Spleen (tissue), 11 donors: Measurements from ENCODE around the gene CRB1. TPM values are rescaled to one million over a fixed set of nuclear protein-coding genes. Genes with fewer than 3 reads are reported as not detected.

Experiments used
- DNase-seq: peaks from one replicate; pipeline ENCODE4 v3.0.0-alpha.2; 2020
- H3K27ac ChIP-seq, 8 donors: fragments of 200-600 bp; sonication (generic) in 7 of 8; 1 replicate in 4 of 8; 2 replicates in 4 of 8; pipeline versions ENCODE4 v1.5.0 to v1.8.0; 2016 to 2021; ENCODE audit warnings: inconsistent platforms in 4 of 8, mild to moderate bottlenecking in 4 of 8, moderate library complexity in 1 of 8
- H3K27me3 ChIP-seq, 7 donors: fragments of 200-600 bp; sonication (generic) in 6 of 7; replicated peaks in 1 of 7; 1 replicate in 4 of 7; 2 replicates in 3 of 7; pipeline versions ENCODE4 v1.5.0 to v1.8.0; 2016 to 2021; ENCODE audit warnings: inconsistent platforms in 3 of 7, mild to moderate bottlenecking in 1 of 7
- H3K36me3 ChIP-seq, 6 donors: fragments of 200-600 bp; sonication (generic) in 5 of 6; 1 replicate in 4 of 6; 2 replicates in 2 of 6; pipeline versions ENCODE4 v1.5.0 to v1.8.0; 2016 to 2021; ENCODE audit warnings: inconsistent platforms in 2 of 6
- H3K4me1 ChIP-seq, 6 donors: fragments of 200-600 bp; sonication (generic) in 5 of 6; 1 replicate in 3 of 6; 2 replicates in 3 of 6; pipeline versions ENCODE4 v1.5.0 to v1.8.0; 2016 to 2021; ENCODE audit warnings: inconsistent platforms in 3 of 6
- H3K4me3 ChIP-seq, 8 donors: fragments of 200-600 bp; sonication (generic) in 7 of 8; 1 replicate in 4 of 8; 2 replicates in 4 of 8; pipeline versions ENCODE4 v1.5.0 to v1.8.0; 2016 to 2021; ENCODE audit warnings: inconsistent platforms in 4 of 8, mild to moderate bottlenecking in 4 of 8, moderate library complexity in 2 of 8
- H3K9me3 ChIP-seq, 8 donors: fragments of 200-600 bp; sonication (generic) in 7 of 8; 1 replicate in 4 of 8; 2 replicates in 4 of 8; pipeline versions ENCODE4 v1.5.0 to v1.8.0; 2016 to 2021; ENCODE audit warnings: inconsistent platforms in 4 of 8
- CTCF ChIP-seq, 11 experiments: fragments of 200-600 bp in 7 of 11; fragments of 450-650 bp in 4 of 11; sonication (generic) in 4 of 11; IDR thresholded peaks in 8 of 11; conservative IDR thresholded peaks in 3 of 11; 1 replicate in 7 of 11; 2 replicates in 4 of 11; pipeline versions ENCODE4 v1.4.0 to v1.8.0; 2016 to 2021; ENCODE audit warnings: antibody characterized with exemption in 11 of 11, inconsistent platforms in 4 of 11, mild to moderate bottlenecking in 1 of 11
- POLR2A ChIP-seq, 3 donors: fragments of 450-650 bp; IDR thresholded peaks; one replicate each; pipeline ENCODE4 v1.5.1; 2017; ENCODE audit warnings: antibody characterized with exemption in 3 of 3, mild to moderate bottlenecking in 1 of 3
- POLR2AphosphoS5 ChIP-seq, 3 donors: sonication (generic); formaldehyde crosslinking; IDR thresholded peaks; one replicate each; pipeline ENCODE4 v1.5.1; 2017; ENCODE audit warnings: antibody characterized with exemption in 3 of 3
- WGBS, 5 donors: extraction: QIAGEN DNeasy Blood & Tissue Kit in 3 of 5; methylation state at CpG; one replicate each; pipeline versions ENCODE4 v1.1.5 to v1.1.7; 2013 to 2018; 5-methylcytosine and 5-hydroxymethylcytosine counted together
- intact Hi-C: fragments of 100-400 bp; cut with DNase I; formaldehyde crosslinking; loops from one replicate; pipeline ENCODE4 v1.15.0; 2023; ENCODE audit warnings: low total_unique reads
- polyA plus RNA-seq, 3 donors: library from polyadenylated mRNA; stranded (reverse); fragments of 200-250 nt; gene quantifications; one replicate each; pipeline ENCODE4 v1.2.1, GENCODE V29; 2013
- total RNA-seq, 7 donors: library from RNA; depleted of rRNA in 3 of 7; stranded (reverse); fragments of >200 nt in 3 of 7; fragmentation: NEBNext Ultra II Directional in 4 of 7; extraction: Animal tissue kit (Norgen Biotek cat#: 25700) in 4 of 7; gene quantifications; one replicate each; pipeline versions ENCODE4 v1.1.0 to v1.2.1, GENCODE V29; 2016 to 2021
- donor health status: healthy with polysubstance abuse.
- donor health status: DM: no; HTN: no; CAD: no; lungs with moderate emphysema.
- donor health status: DM: no; HTN: no; CAD: no.
- donor health status: Bipolar disorder and iron deficiency.
- donor health status: healthy.
- donor health status: DM: no; HTN: no; CAD: no.
- donor health status: DM: yes; HTN: yes; CAD: no.

CRB1 gene
- total and polyA plus RNA-seq, 10 donors: 0.05 to 0.49 (median 0.20) TPM; not detected in 1

DNA sequence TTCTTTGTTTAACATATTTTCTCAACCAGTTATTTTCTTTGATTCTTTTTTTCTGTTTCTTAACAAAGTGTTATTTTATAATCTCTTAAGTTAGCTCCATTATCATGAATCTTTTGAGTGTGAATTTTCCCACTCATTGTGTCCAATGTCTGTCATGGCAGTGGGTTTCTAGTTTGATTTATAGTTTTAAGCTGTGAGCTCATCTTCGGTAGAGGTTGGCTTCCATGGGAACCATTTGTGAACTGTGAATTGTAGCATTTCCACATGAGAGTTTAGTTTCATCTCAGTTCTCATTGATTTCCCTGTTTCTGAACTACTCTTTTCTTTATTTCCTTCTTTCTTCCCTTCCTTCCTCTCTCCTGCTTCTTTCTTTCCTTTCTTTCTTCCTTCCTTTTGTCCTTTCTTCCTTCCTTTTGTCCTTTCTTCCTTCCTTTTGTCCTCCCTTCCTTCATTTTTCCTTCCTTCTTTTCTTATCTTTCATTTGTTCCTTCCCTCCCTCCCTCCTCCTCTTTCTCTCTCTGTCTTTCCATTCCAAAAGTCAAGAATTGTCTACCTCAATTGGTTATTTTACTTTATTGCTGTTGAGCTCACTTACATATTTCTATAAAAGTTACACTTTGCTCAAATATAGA lies 3.0 kb upstream of the CRB1 start:
- Histone ChIP-seq H3K9me3 (no peaks in the 10 kb centered on the region), H3K4me1 (no peaks in the 10 kb centered on the region), H3K27ac (no peak overlapping the region), H3K4me3 (no peak overlapping the region), H3K27me3 (no peaks in the 10 kb centered on the region), H3K36me3 (no peaks in the 10 kb centered on the region)
- TF ChIP-seq POLR2AphosphoS5 (IDR thresholded peaks at IDR 0.05) (no peak), CTCF (IDR thresholded peaks at IDR 0.05 in 8 of 11, conservative IDR thresholded peaks at IDR 0.05 in 3 of 11) (no peak), POLR2A (IDR thresholded peaks at IDR 0.05) (no peak)
- WGBS, 5 donors: 81 to 93% (median 91%) methylated on average over 1 of the region's 1 CpG
- intact Hi-C loops: no loop called here
- DNase-seq: no peak

GRCh38 chr1:197269053-197269452 lies 1.0 kb downstream of the CRB1 start:
- intact Hi-C loops: no loop called here
- TF ChIP-seq POLR2A (IDR thresholded peaks at IDR 0.05) (no peak), POLR2AphosphoS5 (IDR thresholded peaks at IDR 0.05) (no peak), CTCF (IDR thresholded peaks at IDR 0.05 in 8 of 11, conservative IDR thresholded peaks at IDR 0.05 in 3 of 11) (no peak)
- no peak overlapping the region for H3K27ac ChIP-seq
- H3K9me3 ChIP-seq: no peaks in the 10 kb centered on the region
- H3K4me3 ChIP-seq: no peak overlapping the region
- H3K4me1 ChIP-seq: no peaks in the 10 kb centered on the region
- no peaks in the 10 kb centered on the region for H3K36me3 ChIP-seq
- no peaks in the 10 kb centered on the region for H3K27me3 ChIP-seq
- 62 to 76% (median 72%) methylated on average over 6 of the region's 6 CpGs for WGBS, 5 donors
- no peak for DNase-seq

GRCh38 chr1:197272791-197273190 lies 4.7 kb downstream of the CRB1 start:
- no peaks in the 10 kb centered on the region for H3K27me3 ChIP-seq
- no peaks in the 10 kb centered on the region for H3K4me1 ChIP-seq
- intact Hi-C loops: no loop called here
- no peaks in the 10 kb centered on the region for H3K9me3 ChIP-seq
- H3K27ac ChIP-seq: no peak overlapping the region
- H3K4me3 ChIP-seq: no peak overlapping the region
- TF ChIP-seq CTCF (IDR thresholded peaks at IDR 0.05 in 8 of 11, conservative IDR thresholded peaks at IDR 0.05 in 3 of 11) (no peak), POLR2AphosphoS5 (IDR thresholded peaks at IDR 0.05) (no peak), POLR2A (IDR thresholded peaks at IDR 0.05) (no peak)
- H3K36me3 ChIP-seq: no peaks in the 10 kb centered on the region
- no peak for DNase-seq

GRCh38 chr1:197277166-197277565 lies 9.1 kb downstream of the CRB1 start:
- H3K27ac ChIP-seq: no peak overlapping the region
- TF ChIP-seq POLR2A (IDR thresholded peaks at IDR 0.05) (no peak), POLR2AphosphoS5 (IDR thresholded peaks at IDR 0.05) (no peak), CTCF (IDR thresholded peaks at IDR 0.05 in 8 of 11, conservative IDR thresholded peaks at IDR 0.05 in 3 of 11) (no peak)
- DNase-seq: no peak
- intact Hi-C loops: no loop called here
- H3K36me3 ChIP-seq: no peaks in the 10 kb centered on the region
- no peak overlapping the region for H3K4me3 ChIP-seq
- no peaks in the 10 kb centered on the region for H3K9me3 ChIP-seq
- no peaks in the 10 kb centered on the region for H3K27me3 ChIP-seq
- no peaks in the 10 kb centered on the region for H3K4me1 ChIP-seq
- 82 to 95% (median 90%) methylated on average over 3 of the region's 3 CpGs for WGBS, 5 donors
